ENCODE data around the gene FGFBP1. TPM values are rescaled to one million over a fixed set of nuclear protein-coding genes. Genes with fewer than 3 reads are reported as not detected.

The FGFBP1 gene
- total RNA-seq, 2 experiments from 2014 or later: not detected

DNA sequence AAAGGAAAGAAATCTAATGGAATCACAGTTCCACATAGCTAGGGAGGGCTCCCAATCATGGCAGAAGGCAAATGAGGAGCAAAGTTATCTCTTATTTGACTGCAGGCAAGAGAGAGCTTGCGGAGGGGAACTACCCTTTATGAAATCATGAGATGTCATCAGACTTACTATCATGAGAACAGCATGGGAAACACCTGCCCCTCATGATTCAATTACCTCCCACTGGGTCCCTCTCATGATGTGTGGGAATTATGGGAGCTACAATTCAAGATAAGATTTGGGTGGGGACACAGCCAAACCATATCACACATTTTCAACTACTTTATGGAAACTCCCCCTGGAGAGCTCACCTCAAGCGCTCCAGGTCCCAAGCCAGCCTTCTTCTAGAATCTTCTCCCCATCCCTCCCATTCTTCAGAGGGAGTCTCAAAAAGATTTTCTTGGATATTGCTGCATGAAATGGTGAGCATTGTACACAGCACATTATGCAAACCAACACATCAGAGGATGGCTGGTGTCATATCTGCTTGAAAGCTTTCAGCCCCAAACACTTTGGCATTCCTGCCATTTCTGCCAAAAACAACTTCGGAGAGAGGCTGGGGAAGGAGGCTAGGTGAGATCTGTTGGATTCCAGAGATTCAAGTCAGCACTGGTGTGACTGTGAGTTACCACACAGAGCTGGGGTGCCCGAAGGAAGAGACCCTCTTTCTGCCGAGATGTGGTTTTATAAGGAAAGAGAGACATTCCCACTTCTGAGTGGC, 6.9 kb downstream of the FGFBP1 start:
- CTCF ChIA-PET: no interaction called here
- Histone ChIP-seq H3K27me3 (ENCODE audit: control insufficient read depth in 1 of 2, insufficient read depth in 2 of 2, low read length in 2 of 2) (no peaks in the 10 kb centered on the region), H3K27ac (ENCODE audit: low read depth in 1 of 2, low read length in 2 of 2) (no peak overlapping the region), H3K36me3 (ENCODE audit: insufficient read depth, low read length) (no peaks in the 10 kb centered on the region), H3K4me1 (ENCODE audit: insufficient read depth, low read length) (no peaks in the 10 kb centered on the region), H3K4me3 (ENCODE audit: low read length) (no peak overlapping the region), H3K9me3 (ENCODE audit: control insufficient read depth in 1 of 2, insufficient read depth in 1 of 2, low read length in 2 of 2) (no peaks in the 10 kb centered on the region)
- Mint-ChIP-seq H3K27me3 (peaks cover 5% of the 10 kb centered on the region), H3K9me3 (no peaks in the 10 kb centered on the region), H3K27ac (no peak overlapping the region), H3K36me3 (ENCODE audit: low read depth) (no peaks in the 10 kb centered on the region), H3K4me1 (ENCODE audit: low read depth) (no peaks in the 10 kb centered on the region), H3K4me3 (no peak overlapping the region)
- intact Hi-C loops (cut with DNase I, micrococcal nuclease): no loop called here
- POLR2A ChIA-PET: no interaction called here
- no peak for DNase-seq
- TF ChIP-seq, protein P1, sequence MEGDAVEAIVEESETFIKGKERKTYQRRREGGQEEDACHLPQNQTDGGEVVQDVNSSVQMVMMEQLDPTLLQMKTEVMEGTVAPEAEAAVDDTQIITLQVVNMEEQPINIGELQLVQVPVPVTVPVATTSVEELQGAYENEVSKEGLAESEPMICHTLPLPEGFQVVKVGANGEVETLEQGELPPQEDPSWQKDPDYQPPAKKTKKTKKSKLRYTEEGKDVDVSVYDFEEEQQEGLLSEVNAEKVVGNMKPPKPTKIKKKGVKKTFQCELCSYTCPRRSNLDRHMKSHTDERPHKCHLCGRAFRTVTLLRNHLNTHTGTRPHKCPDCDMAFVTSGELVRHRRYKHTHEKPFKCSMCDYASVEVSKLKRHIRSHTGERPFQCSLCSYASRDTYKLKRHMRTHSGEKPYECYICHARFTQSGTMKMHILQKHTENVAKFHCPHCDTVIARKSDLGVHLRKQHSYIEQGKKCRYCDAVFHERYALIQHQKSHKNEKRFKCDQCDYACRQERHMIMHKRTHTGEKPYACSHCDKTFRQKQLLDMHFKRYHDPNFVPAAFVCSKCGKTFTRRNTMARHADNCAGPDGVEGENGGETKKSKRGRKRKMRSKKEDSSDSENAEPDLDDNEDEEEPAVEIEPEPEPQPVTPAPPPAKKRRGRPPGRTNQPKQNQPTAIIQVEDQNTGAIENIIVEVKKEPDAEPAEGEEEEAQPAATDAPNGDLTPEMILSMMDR (IDR thresholded peaks at IDR 0.05): no peak
- ATAC-seq (ENCODE audit: poor library complexity): no peak

DNA sequence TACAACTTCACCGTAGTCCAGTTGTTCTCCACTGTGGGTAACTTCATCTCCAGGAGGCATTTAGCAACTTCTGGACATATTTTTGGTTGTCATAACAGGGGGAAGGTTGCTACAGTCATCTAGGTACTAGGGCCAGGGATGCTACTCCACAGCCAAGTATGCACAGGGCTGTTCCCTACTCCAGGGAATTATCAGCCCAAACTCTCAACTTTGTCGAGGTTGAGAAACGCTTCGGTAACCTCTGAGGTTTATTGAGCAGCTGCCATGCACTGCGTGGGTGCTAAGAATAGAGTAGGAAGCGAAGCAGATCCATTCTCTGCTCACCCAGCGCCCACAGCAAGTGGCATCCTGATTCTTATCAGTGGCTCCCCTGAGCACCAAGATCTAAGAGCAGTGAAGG, 8.2 kb downstream of the FGFBP1 start:
- no peaks in the 10 kb centered on the region for H3K4me1 Mint-ChIP-seq (ENCODE audit: low read depth)

DNA sequence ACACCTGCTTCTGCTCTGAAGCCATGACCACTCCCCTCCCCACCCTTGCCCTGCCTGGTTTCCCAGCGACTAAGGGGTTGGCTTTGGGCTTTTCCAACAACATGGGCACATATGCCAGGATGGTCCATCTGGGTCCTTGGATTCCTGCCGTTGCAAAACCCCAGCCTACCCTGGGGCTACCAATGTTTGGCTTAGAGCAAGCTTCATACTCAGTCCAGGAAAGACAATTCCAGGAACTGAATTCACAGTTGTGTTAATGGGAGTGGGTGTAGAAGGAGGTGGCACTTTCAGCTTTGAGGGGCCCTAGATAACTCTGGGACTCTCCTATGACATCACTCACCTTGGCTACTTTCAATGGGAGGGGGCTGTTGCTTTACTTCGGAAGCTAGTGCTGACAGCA, 9.0 kb downstream of the FGFBP1 start:
- no peaks in the 10 kb centered on the region for H3K4me1 ChIP-seq (ENCODE audit: insufficient read depth, low read length)
- H3K36me3 ChIP-seq (ENCODE audit: insufficient read depth, low read length): no peaks in the 10 kb centered on the region
- no peaks in the 10 kb centered on the region for H3K4me1 Mint-ChIP-seq (ENCODE audit: low read depth)
- peaks cover 3% of the 10 kb centered on the region for H3K27me3 Mint-ChIP-seq
- H3K9me3 Mint-ChIP-seq: no peaks in the 10 kb centered on the region
- no peak overlapping the region for H3K27ac Mint-ChIP-seq
- no peak overlapping the region for H3K27ac ChIP-seq (ENCODE audit: low read depth in 1 of 2, low read length in 2 of 2)
- no peak overlapping the region for H3K4me3 Mint-ChIP-seq
- H3K4me3 ChIP-seq (ENCODE audit: low read length): no peak overlapping the region
- TF ChIP-seq, protein P1 (IDR thresholded peaks at IDR 0.05): no peak
- CTCF ChIA-PET: no interaction called here
- ATAC-seq (ENCODE audit: poor library complexity) (no peak), DNase-seq (no peak)
- H3K36me3 Mint-ChIP-seq (ENCODE audit: low read depth): no peaks in the 10 kb centered on the region
- H3K9me3 ChIP-seq (ENCODE audit: control insufficient read depth in 1 of 2, insufficient read depth in 1 of 2, low read length in 2 of 2): no peaks in the 10 kb centered on the region
- H3K27me3 ChIP-seq (ENCODE audit: control insufficient read depth in 1 of 2, insufficient read depth in 2 of 2, low read length in 2 of 2): no peaks in the 10 kb centered on the region
- POLR2A ChIA-PET: no interaction called here
- intact Hi-C loops (cut with DNase I, micrococcal nuclease): no loop called here

More for the DNA sequence above, 8.2 kb downstream of the FGFBP1 start:
- ChIA-PET POLR2A (no interaction called here), CTCF (no interaction called here)
- Mint-ChIP-seq H3K27ac (no peak overlapping the region), H3K36me3 (ENCODE audit: low read depth) (no peaks in the 10 kb centered on the region), H3K4me3 (no peak overlapping the region), H3K9me3 (no peaks in the 10 kb centered on the region), H3K27me3 (peaks cover 8% of the 10 kb centered on the region)
- Histone ChIP-seq H3K36me3 (ENCODE audit: insufficient read depth, low read length) (no peaks in the 10 kb centered on the region), H3K27me3 (ENCODE audit: control insufficient read depth in 1 of 2, insufficient read depth in 2 of 2, low read length in 2 of 2) (no peaks in the 10 kb centered on the region), H3K4me1 (ENCODE audit: insufficient read depth, low read length) (no peaks in the 10 kb centered on the region), H3K4me3 (ENCODE audit: low read length) (no peak overlapping the region), H3K9me3 (ENCODE audit: control insufficient read depth in 1 of 2, insufficient read depth in 1 of 2, low read length in 2 of 2) (no peaks in the 10 kb centered on the region), H3K27ac (ENCODE audit: low read depth in 1 of 2, low read length in 2 of 2) (no peak overlapping the region)
- intact Hi-C loops (cut with DNase I, micrococcal nuclease): no loop called here
- TF ChIP-seq, protein P1 (IDR thresholded peaks at IDR 0.05): no peak
- ATAC-seq (ENCODE audit: poor library complexity) (no peak), DNase-seq (no peak)
